Measurements from ENCODE around the gene UBL4B. TPM values are rescaled to one million over a fixed set of nuclear protein-coding genes. Genes with fewer than 3 reads are reported as not detected.

Gene UBL4B
- total and polyA plus RNA-seq, 9 of the 15 experiments (the other 6 are each of a cell fraction or from before 2014, with no cell fraction given): not detected

DNA sequence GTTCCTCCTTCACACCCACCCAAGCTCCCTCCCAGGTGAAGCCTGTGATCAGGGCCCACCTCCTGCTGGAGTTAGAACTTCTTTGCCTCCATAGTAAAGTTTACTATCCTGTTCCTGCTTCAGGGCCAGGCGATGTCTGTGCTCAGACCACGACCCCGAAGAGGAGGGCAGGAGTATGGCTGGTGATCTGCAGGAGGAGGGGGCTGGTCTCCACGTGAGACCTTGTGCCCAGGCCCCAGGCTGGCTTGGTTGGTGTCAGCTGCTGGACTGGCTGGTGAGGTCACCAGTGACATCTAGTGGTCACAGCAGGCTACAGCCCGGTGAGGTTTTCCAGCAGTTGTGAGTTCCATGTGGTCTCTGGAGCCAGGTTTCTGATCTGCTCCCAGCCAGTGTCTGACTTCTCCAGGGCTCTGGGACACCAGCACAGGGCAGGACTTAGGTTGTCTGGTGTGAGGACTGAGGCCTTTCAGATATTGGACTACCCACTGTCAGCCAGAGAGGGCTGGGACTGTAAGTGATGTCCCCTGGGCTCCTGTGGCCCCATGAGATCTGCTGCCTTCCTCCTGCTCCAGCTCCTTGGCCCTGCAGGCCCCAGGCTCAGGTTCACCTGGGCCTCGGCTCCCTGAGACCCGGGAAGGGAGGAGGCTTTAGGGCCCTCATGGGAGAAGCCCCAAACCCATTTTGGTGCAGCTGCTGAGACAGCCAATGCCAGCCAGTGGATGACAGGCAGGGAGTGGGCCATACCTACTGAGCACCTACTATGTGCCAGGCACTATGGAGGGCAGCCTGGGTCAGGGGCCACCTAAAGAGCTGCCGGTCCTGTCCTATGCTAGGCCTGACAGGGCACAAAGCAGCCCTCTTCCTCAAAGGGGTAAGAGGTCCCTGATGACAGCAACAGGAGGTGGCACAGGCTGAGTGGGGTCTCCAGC, 6.0 kb upstream of the UBL4B start (continued):
- TF ChIP-seq, protein P1, sequence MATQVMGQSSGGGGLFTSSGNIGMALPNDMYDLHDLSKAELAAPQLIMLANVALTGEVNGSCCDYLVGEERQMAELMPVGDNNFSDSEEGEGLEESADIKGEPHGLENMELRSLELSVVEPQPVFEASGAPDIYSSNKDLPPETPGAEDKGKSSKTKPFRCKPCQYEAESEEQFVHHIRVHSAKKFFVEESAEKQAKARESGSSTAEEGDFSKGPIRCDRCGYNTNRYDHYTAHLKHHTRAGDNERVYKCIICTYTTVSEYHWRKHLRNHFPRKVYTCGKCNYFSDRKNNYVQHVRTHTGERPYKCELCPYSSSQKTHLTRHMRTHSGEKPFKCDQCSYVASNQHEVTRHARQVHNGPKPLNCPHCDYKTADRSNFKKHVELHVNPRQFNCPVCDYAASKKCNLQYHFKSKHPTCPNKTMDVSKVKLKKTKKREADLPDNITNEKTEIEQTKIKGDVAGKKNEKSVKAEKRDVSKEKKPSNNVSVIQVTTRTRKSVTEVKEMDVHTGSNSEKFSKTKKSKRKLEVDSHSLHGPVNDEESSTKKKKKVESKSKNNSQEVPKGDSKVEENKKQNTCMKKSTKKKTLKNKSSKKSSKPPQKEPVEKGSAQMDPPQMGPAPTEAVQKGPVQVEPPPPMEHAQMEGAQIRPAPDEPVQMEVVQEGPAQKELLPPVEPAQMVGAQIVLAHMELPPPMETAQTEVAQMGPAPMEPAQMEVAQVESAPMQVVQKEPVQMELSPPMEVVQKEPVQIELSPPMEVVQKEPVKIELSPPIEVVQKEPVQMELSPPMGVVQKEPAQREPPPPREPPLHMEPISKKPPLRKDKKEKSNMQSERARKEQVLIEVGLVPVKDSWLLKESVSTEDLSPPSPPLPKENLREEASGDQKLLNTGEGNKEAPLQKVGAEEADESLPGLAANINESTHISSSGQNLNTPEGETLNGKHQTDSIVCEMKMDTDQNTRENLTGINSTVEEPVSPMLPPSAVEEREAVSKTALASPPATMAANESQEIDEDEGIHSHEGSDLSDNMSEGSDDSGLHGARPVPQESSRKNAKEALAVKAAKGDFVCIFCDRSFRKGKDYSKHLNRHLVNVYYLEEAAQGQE (IDR thresholded peaks at IDR 0.05; ENCODE audit: borderline replicate concordance): peak; percentile 81
- TF ChIP-seq, protein P1 (CRISPR knock-in tag; IDR thresholded peaks at IDR 0.05; ENCODE audit: low read depth): no peak
- TF ChIP-seq EZH2 (IDR thresholded peaks at IDR 0.05; ENCODE audit: borderline replicate concordance, low read depth, low read length) (no peak), MED1 (CRISPR knock-in tag; IDR thresholded peaks at IDR 0.05; ENCODE audit: borderline replicate concordance) (no peak), CTBP1 (IDR thresholded peaks at IDR 0.05; ENCODE audit: borderline replicate concordance) (peak; percentile 64; the same call in 1 of the 2 replicates), ATF7 (IDR thresholded peaks at IDR 0.05) (peak; percentile 38; the same call in 1 of the 2 replicates), MIER1 (IDR thresholded peaks at IDR 0.05; ENCODE audit: low read depth) (no peak), RAD21 (CRISPR knock-in tag; conservative IDR thresholded peaks at IDR 0.05 in 1 of 2, IDR thresholded peaks at IDR 0.05 in 1 of 2) (peak; percentile 88 to 97), STAG1 (CRISPR knock-in tag; IDR thresholded peaks at IDR 0.05; ENCODE audit: borderline replicate concordance) (peak; percentile 77; the same call in 1 of the 2 replicates), FOXP1 (CRISPR knock-in tag; IDR thresholded peaks at IDR 0.05) (0 out of 2 replicates have a peak, but pooled peaks have one; percentile 35), XRCC5 (IDR thresholded peaks at IDR 0.05; ENCODE audit: low read depth, low read length) (peak; percentile 60; the same call in 1 of the 2 replicates), ZKSCAN1 (IDR thresholded peaks at IDR 0.05; ENCODE audit: low read depth, low read length) (peak; percentile 85), CREM (IDR thresholded peaks at IDR 0.05; ENCODE audit: low read depth) (peak; percentile 47; the same call in 1 of the 2 replicates)
- TF ChIP-seq, protein P2, sequence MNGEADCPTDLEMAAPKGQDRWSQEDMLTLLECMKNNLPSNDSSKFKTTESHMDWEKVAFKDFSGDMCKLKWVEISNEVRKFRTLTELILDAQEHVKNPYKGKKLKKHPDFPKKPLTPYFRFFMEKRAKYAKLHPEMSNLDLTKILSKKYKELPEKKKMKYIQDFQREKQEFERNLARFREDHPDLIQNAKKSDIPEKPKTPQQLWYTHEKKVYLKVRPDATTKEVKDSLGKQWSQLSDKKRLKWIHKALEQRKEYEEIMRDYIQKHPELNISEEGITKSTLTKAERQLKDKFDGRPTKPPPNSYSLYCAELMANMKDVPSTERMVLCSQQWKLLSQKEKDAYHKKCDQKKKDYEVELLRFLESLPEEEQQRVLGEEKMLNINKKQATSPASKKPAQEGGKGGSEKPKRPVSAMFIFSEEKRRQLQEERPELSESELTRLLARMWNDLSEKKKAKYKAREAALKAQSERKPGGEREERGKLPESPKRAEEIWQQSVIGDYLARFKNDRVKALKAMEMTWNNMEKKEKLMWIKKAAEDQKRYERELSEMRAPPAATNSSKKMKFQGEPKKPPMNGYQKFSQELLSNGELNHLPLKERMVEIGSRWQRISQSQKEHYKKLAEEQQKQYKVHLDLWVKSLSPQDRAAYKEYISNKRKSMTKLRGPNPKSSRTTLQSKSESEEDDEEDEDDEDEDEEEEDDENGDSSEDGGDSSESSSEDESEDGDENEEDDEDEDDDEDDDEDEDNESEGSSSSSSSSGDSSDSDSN (IDR thresholded peaks at IDR 0.05; ENCODE audit: borderline replicate concordance in 1 of 2, low read depth in 2 of 2, low read length in 2 of 2): 0 out of 4 replicates have a peak, but pooled peaks of 1 of the 2 experiments have one; percentile 29
- TF ChIP-seq, protein P3, sequence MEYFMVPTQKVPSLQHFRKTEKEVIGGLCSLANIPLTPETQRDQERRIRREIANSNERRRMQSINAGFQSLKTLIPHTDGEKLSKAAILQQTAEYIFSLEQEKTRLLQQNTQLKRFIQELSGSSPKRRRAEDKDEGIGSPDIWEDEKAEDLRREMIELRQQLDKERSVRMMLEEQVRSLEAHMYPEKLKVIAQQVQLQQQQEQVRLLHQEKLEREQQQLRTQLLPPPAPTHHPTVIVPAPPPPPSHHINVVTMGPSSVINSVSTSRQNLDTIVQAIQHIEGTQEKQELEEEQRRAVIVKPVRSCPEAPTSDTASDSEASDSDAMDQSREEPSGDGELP (CRISPR knock-in tag; IDR thresholded peaks at IDR 0.05; ENCODE audit: borderline replicate concordance): peak; percentile 93
